ENCODE data around the gene ARHGAP15.

DNA sequence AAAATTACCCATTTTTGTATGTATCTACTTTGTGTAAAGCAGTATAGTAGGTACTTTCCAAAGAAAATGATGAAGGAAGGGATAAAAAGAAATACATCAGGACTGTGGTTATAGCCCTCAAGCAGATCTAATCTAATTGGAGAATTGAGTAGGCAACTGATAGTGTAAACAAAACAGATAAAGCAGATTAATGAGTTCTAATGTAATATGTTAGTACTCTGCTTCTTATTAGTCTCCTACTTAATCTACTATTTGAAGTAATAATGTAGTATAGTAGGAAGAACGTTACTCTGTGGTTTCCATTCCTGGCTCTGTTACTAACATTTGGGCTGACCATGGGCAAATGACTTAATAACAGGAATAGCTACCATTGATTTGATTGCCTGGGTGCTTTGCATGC is 250.7 kb downstream of the ARHGAP15 start:
- TF ChIP-seq, protein P1, sequence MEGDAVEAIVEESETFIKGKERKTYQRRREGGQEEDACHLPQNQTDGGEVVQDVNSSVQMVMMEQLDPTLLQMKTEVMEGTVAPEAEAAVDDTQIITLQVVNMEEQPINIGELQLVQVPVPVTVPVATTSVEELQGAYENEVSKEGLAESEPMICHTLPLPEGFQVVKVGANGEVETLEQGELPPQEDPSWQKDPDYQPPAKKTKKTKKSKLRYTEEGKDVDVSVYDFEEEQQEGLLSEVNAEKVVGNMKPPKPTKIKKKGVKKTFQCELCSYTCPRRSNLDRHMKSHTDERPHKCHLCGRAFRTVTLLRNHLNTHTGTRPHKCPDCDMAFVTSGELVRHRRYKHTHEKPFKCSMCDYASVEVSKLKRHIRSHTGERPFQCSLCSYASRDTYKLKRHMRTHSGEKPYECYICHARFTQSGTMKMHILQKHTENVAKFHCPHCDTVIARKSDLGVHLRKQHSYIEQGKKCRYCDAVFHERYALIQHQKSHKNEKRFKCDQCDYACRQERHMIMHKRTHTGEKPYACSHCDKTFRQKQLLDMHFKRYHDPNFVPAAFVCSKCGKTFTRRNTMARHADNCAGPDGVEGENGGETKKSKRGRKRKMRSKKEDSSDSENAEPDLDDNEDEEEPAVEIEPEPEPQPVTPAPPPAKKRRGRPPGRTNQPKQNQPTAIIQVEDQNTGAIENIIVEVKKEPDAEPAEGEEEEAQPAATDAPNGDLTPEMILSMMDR (IDR thresholded peaks at IDR 0.05) = no peak
- no peak for TF ChIP-seq POLR2AphosphoS5 (IDR thresholded peaks at IDR 0.05)
- TF ChIP-seq POLR2A (IDR thresholded peaks at IDR 0.05) = no peak

All from gastroesophageal sphincter (tissue), 3 donors.